Spleen (tissue), 7 donors: Measurements from ENCODE around the gene EVI5.

Source experiments
- POLR2A ChIP-seq, 3 donors: fragments of 450-650 bp; IDR thresholded peaks; one replicate each; pipeline ENCODE4 v1.5.1; 2017; ENCODE audit warnings: antibody characterized with exemption in 3 of 3, mild to moderate bottlenecking in 1 of 3
- TF ChIP-seq, protein P1 (sequence below), 11 experiments: fragments of 200-600 bp in 7 of 11; fragments of 450-650 bp in 4 of 11; sonication (generic) in 4 of 11; IDR thresholded peaks in 8 of 11; conservative IDR thresholded peaks in 3 of 11; 1 replicate in 7 of 11; 2 replicates in 4 of 11; pipeline versions ENCODE4 v1.4.0 to v1.8.0; 2016 to 2021; ENCODE audit warnings: antibody characterized with exemption in 11 of 11, inconsistent platforms in 4 of 11, mild to moderate bottlenecking in 1 of 11
- donor health status: DM: no; HTN: no; CAD: no; lungs with moderate emphysema.
- donor health status: DM: no; HTN: no; CAD: no.
- donor health status: DM: no; HTN: no; CAD: no.

DNA sequence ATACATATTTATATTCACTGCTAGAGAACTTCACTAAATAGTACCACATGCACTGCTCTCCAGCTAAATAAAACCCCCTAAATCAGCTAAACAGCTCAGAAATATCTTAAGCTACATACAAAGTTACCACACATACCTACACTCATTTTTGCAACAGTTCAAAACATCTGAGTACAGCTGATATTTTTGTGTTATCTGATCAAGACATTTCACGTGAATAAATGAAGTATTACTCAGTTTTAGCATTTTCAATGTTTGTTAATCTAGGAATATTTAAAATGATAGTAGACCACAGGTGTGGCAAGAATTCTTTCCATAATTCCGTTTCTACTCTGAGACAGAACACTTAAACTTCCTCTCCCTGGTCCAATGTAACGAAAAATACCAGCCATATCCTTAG is 20.8 kb downstream of the EVI5 start:
- TF ChIP-seq, protein P1, sequence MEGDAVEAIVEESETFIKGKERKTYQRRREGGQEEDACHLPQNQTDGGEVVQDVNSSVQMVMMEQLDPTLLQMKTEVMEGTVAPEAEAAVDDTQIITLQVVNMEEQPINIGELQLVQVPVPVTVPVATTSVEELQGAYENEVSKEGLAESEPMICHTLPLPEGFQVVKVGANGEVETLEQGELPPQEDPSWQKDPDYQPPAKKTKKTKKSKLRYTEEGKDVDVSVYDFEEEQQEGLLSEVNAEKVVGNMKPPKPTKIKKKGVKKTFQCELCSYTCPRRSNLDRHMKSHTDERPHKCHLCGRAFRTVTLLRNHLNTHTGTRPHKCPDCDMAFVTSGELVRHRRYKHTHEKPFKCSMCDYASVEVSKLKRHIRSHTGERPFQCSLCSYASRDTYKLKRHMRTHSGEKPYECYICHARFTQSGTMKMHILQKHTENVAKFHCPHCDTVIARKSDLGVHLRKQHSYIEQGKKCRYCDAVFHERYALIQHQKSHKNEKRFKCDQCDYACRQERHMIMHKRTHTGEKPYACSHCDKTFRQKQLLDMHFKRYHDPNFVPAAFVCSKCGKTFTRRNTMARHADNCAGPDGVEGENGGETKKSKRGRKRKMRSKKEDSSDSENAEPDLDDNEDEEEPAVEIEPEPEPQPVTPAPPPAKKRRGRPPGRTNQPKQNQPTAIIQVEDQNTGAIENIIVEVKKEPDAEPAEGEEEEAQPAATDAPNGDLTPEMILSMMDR (IDR thresholded peaks at IDR 0.05 in 8 of 11, conservative IDR thresholded peaks at IDR 0.05 in 3 of 11), result no peak
- no peak for TF ChIP-seq POLR2A (IDR thresholded peaks at IDR 0.05)
